Heart right ventricle (tissue), 16 donors: ENCODE measurements around the gene TMEM39A. TPM values are rescaled to one million over a fixed set of nuclear protein-coding genes. Genes with fewer than 3 reads are reported as not detected.

ENCODE experiments used
- ATAC-seq, 8 donors: fragments of 200-7000 bp; cut with Tn5 transposase; one replicate each; pipeline ENCODE4 v1.9.1; 2020; ENCODE audit warnings: mild to moderate bottlenecking in 8 of 8, moderate library complexity in 8 of 8, moderate number of reproducible peaks in 1 of 8
- DNase-seq, 2 donors: peaks; one replicate each; pipeline ENCODE4 v3.0.0-alpha.2; 2020
- H3K27ac ChIP-seq, 10 donors: fragments of 200-600 bp; sonication (generic) in 2 of 10; one replicate each; pipeline versions ENCODE4 v1.5.0 to v1.8.0; 2020 to 2022; ENCODE audit warnings: mild to moderate bottlenecking in 3 of 10
- H3K27me3 ChIP-seq, 7 donors: fragments of 200-600 bp; one replicate each; pipeline ENCODE4 v1.8.0; 2021 to 2022; ENCODE audit warnings: mild to moderate bottlenecking in 2 of 7
- H3K36me3 ChIP-seq, 9 donors: fragments of 200-600 bp; sonication (generic) in 1 of 9; one replicate each; pipeline versions ENCODE4 v1.5.0 to v1.8.0; 2020 to 2022; ENCODE audit warnings: mild to moderate bottlenecking in 2 of 9
- H3K4me1 ChIP-seq, 9 donors: fragments of 200-600 bp; sonication (generic) in 1 of 9; one replicate each; pipeline versions ENCODE4 v1.5.0 to v1.8.0; 2020 to 2022; ENCODE audit warnings: mild to moderate bottlenecking in 4 of 9
- H3K4me3 ChIP-seq, 10 donors: fragments of 200-600 bp; sonication (generic) in 2 of 10; one replicate each; pipeline versions ENCODE4 v1.5.0 to v1.8.0; 2020 to 2022; ENCODE audit warnings: mild to moderate bottlenecking in 7 of 10, moderate library complexity in 2 of 10
- H3K9me3 ChIP-seq, 11 donors: fragments of 200-600 bp in 10 of 11; sonication (generic) in 2 of 11; one replicate each; pipeline versions ENCODE4 v1.5.0 to v1.8.0; 2013 to 2022; ENCODE audit warnings: mild to moderate bottlenecking in 2 of 11, control low read depth in 1 of 11, moderate library complexity in 1 of 11
- WGBS, 2 donors: extraction: QIAGEN DNeasy Blood & Tissue Kit; methylation state at CpG; one replicate each; pipeline ENCODE4 v1.1.7; 2013; ENCODE audit warnings: inconsistent platforms in 1 of 2; 5-methylcytosine and 5-hydroxymethylcytosine counted together
- intact Hi-C, 10 donors: fragments of 100-400 bp; cut with DNase I; formaldehyde crosslinking; loops; one replicate each; pipeline versions ENCODE4 v1.11.1 to v1.14.2; 2022
- polyA plus RNA-seq, 2 donors: library from polyadenylated mRNA; stranded (reverse); fragments of 200-250 nt; gene quantifications; one replicate each; pipeline ENCODE4 v1.2.3, GENCODE V29; 2013
- total RNA-seq, 10 donors: library from RNA; stranded (reverse); fragmentation: NEBNext Ultra II Directional in 3 of 10; extraction: Animal tissue kit (Norgen Biotek cat#: 25700) in 3 of 10; gene quantifications; one replicate each; pipeline versions ENCODE4 v1.2.1 to v1.2.4, GENCODE V29; 2021 to 2023
- TF ChIP-seq, protein P1 (sequence below), 9 donors: fragments of 200-600 bp; sonication (generic) in 2 of 9; IDR thresholded peaks; one replicate each; pipeline versions ENCODE4 v1.5.0 to v1.8.0; 2021 to 2022; ENCODE audit warnings: antibody characterized with exemption in 9 of 9, mild to moderate bottlenecking in 5 of 9, moderate library complexity in 1 of 9
- donor health status: Arrhythmogenic right ventricular cardiomyopathy.
- donor health status: ischemic (EF 13 %, LVEDD 7.1; RV severe dilation, severe dysfunction).
- donor health status: healthy with polysubstance abuse.
- donor health status: DM: no; HTN: yes; CAD: no.
- donor health status: DM: no; HTN: no; CAD: no.
- donor health status: ischemic (EF 25% LVEDD 6.9; RV normal size, moderate dysfunction).
- donor health status: ischemic (EF 25% LVEDD 5.7; RV mildly dilated, moderate dysfunction).
- donor health status: healthy.
- donor health status: DM: yes; HTN: yes; CAD: no.
- donor health status: Ischemic cardiomyopathy.
- donor health status: ischemic (EF 35%, LVEDD 5.7; RV mildly dilated, moderate dysfunction).
- donor health status: nonischemic (EF 11% LVEDD 7.7; RV severe dilation, severe dysfunction).
- donor health status: DM: yes; HTN: yes; CAD: no.
- donor health status: PGD.
- donor health status: ischemic (EF 29% LVEDD 5.4; RV normal size, mild dysfunction).
- donor health status: nonischemic (EF 23%, LVEDD 6.1; RV moderate dilation, normal function).

Gene TMEM39A
- total and polyA plus RNA-seq, 12 donors: 8.4 to 25.8 (median 12.8) TPM

DNA sequence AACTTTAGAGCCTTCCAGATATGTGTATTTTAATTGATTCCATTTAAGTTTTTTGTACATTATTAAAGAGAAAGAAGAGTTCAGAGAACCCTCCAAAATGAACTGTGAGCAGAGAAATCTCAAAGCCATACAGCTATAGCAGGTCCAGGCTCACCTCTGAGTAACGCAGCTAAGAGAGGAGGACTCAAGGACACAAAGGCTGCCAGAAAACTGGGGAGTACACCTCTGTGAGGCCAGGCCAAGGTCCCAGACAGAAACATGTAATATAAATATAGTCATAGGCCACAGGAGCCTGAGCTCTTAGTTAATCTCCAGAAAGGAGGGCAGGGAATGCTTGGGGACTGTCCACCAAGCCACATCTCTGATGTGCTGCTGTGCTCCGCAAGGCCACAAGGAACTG lies 66.5 kb downstream of the TMEM39A start:
- WGBS, 2 donors: 77 to 92% methylated on average over 2 of the region's 2 CpGs
- TF ChIP-seq, protein P1, sequence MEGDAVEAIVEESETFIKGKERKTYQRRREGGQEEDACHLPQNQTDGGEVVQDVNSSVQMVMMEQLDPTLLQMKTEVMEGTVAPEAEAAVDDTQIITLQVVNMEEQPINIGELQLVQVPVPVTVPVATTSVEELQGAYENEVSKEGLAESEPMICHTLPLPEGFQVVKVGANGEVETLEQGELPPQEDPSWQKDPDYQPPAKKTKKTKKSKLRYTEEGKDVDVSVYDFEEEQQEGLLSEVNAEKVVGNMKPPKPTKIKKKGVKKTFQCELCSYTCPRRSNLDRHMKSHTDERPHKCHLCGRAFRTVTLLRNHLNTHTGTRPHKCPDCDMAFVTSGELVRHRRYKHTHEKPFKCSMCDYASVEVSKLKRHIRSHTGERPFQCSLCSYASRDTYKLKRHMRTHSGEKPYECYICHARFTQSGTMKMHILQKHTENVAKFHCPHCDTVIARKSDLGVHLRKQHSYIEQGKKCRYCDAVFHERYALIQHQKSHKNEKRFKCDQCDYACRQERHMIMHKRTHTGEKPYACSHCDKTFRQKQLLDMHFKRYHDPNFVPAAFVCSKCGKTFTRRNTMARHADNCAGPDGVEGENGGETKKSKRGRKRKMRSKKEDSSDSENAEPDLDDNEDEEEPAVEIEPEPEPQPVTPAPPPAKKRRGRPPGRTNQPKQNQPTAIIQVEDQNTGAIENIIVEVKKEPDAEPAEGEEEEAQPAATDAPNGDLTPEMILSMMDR (IDR thresholded peaks at IDR 0.05): no peak
- no peak overlapping the region for H3K4me3 ChIP-seq
- peak in 4 of 8 donors; percentile 25 to 83 (median 51) for ATAC-seq
- DNase-seq: no peak
- intact Hi-C loops: loop anchor here in 1 of 10 donors (10.0 kb wide), 1 partner anchor 122 kb away; no protein-coding TSS in a partner anchor
- H3K27ac ChIP-seq: no peak overlapping the region
- no peaks in the 10 kb centered on the region for H3K9me3 ChIP-seq
- peaks cover 0 to 5% (median 0%) of the 10 kb centered on the region in 9 donors for H3K4me1 ChIP-seq
- no peaks in the 10 kb centered on the region for H3K27me3 ChIP-seq
- peaks cover 0 to 100% (median 44%) of the 10 kb centered on the region in 9 donors for H3K36me3 ChIP-seq

DNA sequence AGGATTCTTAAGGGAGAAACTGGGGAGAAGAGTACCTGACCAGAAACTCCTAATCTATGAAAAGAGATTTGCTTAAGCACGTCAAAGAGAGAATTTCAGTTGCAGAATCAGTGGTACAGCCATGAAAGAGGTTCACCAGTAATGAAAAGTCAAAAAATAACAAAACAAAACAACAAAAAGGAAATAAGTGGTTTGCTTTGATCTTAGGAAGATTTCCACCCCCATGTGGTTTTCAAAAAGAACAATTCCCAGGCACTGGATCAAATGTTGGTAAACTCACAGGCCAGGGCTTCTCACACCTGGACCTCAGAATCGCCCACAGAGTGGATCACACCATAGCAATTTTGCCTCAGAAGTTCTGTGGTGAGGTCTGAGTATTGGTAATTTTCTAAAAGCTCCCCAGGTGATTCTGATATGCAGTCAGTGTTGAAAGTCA lies 67.5 kb downstream of the TMEM39A start:
- intact Hi-C loops: loop anchor here in 1 of 10 donors (10.0 kb wide), 1 partner anchor 121 kb away; no protein-coding TSS in a partner anchor
- H3K4me3 ChIP-seq: no peak overlapping the region
- H3K27me3 ChIP-seq: no peaks in the 10 kb centered on the region
- 96% methylated on average over 2 of the region's 2 CpGs for WGBS, 2 donors
- TF ChIP-seq, protein P1 (IDR thresholded peaks at IDR 0.05): no peak
- ATAC-seq (no peak), DNase-seq (no peak)
- H3K4me1 ChIP-seq: peaks cover 0 to 5% (median 0%) of the 10 kb centered on the region in 9 donors
- no peak overlapping the region for H3K27ac ChIP-seq
- peaks cover 0 to 100% (median 49%) of the 10 kb centered on the region in 9 donors for H3K36me3 ChIP-seq
- no peaks in the 10 kb centered on the region for H3K9me3 ChIP-seq

DNA sequence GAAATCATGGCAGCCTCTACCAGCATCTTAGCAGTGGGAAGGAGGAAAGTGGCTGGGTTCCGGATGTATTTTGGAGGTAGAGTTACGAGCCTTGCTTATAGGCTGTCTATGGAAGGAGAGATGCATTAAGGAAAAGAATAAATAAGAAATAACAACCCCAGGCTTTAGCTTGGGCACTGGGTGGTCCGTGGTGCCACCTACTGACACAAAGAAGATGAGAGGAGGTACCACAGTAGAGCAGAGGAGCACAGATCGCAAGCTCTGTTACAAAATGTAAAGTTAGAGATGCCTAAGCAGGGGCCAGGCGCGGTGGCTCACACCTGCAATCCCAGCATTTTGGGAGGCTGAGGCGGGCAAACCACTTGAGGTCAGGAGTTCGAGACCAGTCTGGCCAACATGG lies 74.8 kb downstream of the TMEM39A start:
- Histone ChIP-seq H3K4me3 (no peak overlapping the region), H3K36me3 (peaks cover 0 to 100% (median 54%) of the 10 kb centered on the region in 9 donors), H3K9me3 (no peaks in the 10 kb centered on the region), H3K27ac (no peak overlapping the region), H3K27me3 (no peaks in the 10 kb centered on the region), H3K4me1 (no peaks in the 10 kb centered on the region)
- intact Hi-C loops: loop anchor here in 1 of 10 donors (10.0 kb wide), 1 partner anchor 244 kb away; the partner anchor contains the start of gene TEX55
- TF ChIP-seq, protein P1 (IDR thresholded peaks at IDR 0.05): peak in 2 of 9 donors; percentile 31 to 36
- ATAC-seq: no peak
- DNase-seq: no peak
- WGBS, 2 donors: 89 to 90% methylated on average over 8 of the region's 8 CpGs

DNA sequence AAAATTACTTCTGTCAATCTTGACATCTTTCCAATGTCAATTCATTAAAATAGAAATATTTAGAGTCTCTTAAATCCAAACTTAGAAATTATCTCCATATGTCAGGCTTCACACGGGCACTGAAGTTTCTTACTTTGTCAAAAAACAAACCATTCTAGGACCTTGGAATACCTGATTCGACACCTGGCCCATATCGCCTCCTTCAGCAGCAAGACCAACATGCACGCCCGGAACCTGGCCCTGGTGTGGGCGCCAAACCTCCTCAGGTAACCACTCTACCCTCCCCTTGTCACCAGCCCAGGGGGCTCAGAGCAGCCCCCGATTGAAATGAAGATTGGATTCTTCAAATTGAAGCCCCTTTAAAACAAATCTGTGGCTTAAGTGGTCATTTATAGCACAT lies 81.3 kb downstream of the TMEM39A start:
- Histone ChIP-seq H3K27me3 (no peaks in the 10 kb centered on the region), H3K4me1 (peaks cover 0 to 16% (median 0%) of the 10 kb centered on the region in 9 donors), H3K27ac (no peak overlapping the region), H3K36me3 (peaks cover 0 to 100% (median 38%) of the 10 kb centered on the region in 9 donors), H3K9me3 (no peaks in the 10 kb centered on the region), H3K4me3 (no peak overlapping the region)
- DNase-seq: no peak
- intact Hi-C loops: loop anchor here in 1 of 10 donors (10.0 kb wide), 1 partner anchor 237 kb away; the partner anchor contains the start of gene TEX55
- TF ChIP-seq, protein P1 (IDR thresholded peaks at IDR 0.05): no peak
- no peak for ATAC-seq
- WGBS, 2 donors: 96 to 97% methylated on average over 7 of the region's 7 CpGs
